Osteocyte (in vitro differentiated cells): Measurements from ENCODE around the gene RBM4. TPM values are rescaled to one million over a fixed set of nuclear protein-coding genes. Genes with fewer than 3 reads are reported as not detected.
A peak's percentile ranks its signal among the peaks of the same experiment; 100 is the strongest.

Experiments
- DNase-seq: peaks from one replicate; pipeline ENCODE4 v3.0.0; 2021; ENCODE audit warnings: mixed read lengths; ENCODE audit not compliant: unreplicated experiment; ENCODE audit errors: extremely low spot score
- H3K27ac Mint-ChIP-seq: one replicate; pipeline ENCODE4 v1.8.0; 2021; ENCODE audit warnings: mild to moderate bottlenecking, mixed read lengths; ENCODE audit not compliant: unreplicated experiment
- H3K27me3 Mint-ChIP-seq: one replicate; pipeline ENCODE4 v1.8.0; 2021; ENCODE audit warnings: mixed read lengths; ENCODE audit not compliant: unreplicated experiment
- H3K36me3 Mint-ChIP-seq: one replicate; pipeline ENCODE4 v1.8.0; 2021; ENCODE audit warnings: mixed read lengths; ENCODE audit not compliant: unreplicated experiment
- H3K4me1 Mint-ChIP-seq: one replicate; pipeline ENCODE4 v1.8.0; 2021; ENCODE audit warnings: mixed read lengths; ENCODE audit not compliant: unreplicated experiment
- H3K4me3 Mint-ChIP-seq: one replicate; pipeline ENCODE4 v1.8.0; 2021; ENCODE audit warnings: mild to moderate bottlenecking, moderate library complexity, mixed read lengths; ENCODE audit not compliant: unreplicated experiment
- H3K9me3 Mint-ChIP-seq: one replicate; pipeline ENCODE4 v1.8.0; 2021; ENCODE audit warnings: mixed read lengths; ENCODE audit not compliant: unreplicated experiment
- total RNA-seq: library from RNA; stranded (reverse); gene quantifications from 2 replicates; pipeline ENCODE4 v1.2.1, GENCODE V29; 2021
- TF ChIP-seq, protein P1 (sequence below): fragments of 200-600 bp; sonication (generic); IDR thresholded peaks from 2 replicates; pipeline ENCODE4 v1.5.0; 2021; ENCODE audit warnings: antibody characterized with exemption, mild to moderate bottlenecking, moderate library complexity

RBM4 gene
- total RNA-seq, 1 donor from 2014 or later = 158 TPM

DNA sequence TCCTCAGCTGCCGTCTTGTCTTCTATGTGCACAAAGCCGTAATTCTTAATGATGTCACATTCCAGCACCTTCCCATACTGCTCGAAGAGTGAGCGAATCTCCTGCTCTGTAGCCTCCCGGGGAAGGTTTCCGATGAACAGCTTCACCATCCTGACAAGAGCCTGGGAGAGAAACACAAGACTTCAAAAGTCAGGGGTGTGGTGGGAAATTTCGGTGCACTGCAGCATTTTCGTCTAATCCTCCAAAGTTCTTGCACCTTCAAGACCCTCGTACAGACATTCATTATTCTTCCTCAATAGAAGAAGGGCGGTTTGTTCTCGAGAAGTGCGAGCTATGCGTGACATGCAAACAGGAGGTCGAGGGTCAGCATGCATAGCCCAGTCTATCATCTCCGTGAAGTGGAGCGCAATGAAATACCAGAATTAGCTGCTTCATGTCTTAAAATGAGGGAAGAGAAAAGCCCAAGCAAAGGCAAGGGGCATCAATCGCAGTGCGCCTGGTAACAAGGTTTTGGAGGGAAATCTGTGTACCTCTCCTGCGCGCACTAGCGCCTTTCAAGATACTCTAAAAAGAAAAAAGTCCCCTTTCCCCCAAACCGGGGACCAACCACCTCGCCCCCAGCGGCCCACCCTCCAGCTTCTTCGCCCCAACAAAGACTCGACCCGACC is 38.6 kb downstream of the RBM4 start:
- TF ChIP-seq, protein P1, sequence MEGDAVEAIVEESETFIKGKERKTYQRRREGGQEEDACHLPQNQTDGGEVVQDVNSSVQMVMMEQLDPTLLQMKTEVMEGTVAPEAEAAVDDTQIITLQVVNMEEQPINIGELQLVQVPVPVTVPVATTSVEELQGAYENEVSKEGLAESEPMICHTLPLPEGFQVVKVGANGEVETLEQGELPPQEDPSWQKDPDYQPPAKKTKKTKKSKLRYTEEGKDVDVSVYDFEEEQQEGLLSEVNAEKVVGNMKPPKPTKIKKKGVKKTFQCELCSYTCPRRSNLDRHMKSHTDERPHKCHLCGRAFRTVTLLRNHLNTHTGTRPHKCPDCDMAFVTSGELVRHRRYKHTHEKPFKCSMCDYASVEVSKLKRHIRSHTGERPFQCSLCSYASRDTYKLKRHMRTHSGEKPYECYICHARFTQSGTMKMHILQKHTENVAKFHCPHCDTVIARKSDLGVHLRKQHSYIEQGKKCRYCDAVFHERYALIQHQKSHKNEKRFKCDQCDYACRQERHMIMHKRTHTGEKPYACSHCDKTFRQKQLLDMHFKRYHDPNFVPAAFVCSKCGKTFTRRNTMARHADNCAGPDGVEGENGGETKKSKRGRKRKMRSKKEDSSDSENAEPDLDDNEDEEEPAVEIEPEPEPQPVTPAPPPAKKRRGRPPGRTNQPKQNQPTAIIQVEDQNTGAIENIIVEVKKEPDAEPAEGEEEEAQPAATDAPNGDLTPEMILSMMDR = no peak
- H3K4me1 Mint-ChIP-seq = peaks cover 30% of the 10 kb centered on the region
- peak overlapping the region; percentile 99 for H3K27ac Mint-ChIP-seq
- DNase-seq = no peak
- H3K27me3 Mint-ChIP-seq = no peaks in the 10 kb centered on the region
- H3K36me3 Mint-ChIP-seq = peaks cover 5% of the 10 kb centered on the region
- peak overlapping the region; percentile 97 for H3K4me3 Mint-ChIP-seq
- H3K9me3 Mint-ChIP-seq = no peaks in the 10 kb centered on the region

DNA sequence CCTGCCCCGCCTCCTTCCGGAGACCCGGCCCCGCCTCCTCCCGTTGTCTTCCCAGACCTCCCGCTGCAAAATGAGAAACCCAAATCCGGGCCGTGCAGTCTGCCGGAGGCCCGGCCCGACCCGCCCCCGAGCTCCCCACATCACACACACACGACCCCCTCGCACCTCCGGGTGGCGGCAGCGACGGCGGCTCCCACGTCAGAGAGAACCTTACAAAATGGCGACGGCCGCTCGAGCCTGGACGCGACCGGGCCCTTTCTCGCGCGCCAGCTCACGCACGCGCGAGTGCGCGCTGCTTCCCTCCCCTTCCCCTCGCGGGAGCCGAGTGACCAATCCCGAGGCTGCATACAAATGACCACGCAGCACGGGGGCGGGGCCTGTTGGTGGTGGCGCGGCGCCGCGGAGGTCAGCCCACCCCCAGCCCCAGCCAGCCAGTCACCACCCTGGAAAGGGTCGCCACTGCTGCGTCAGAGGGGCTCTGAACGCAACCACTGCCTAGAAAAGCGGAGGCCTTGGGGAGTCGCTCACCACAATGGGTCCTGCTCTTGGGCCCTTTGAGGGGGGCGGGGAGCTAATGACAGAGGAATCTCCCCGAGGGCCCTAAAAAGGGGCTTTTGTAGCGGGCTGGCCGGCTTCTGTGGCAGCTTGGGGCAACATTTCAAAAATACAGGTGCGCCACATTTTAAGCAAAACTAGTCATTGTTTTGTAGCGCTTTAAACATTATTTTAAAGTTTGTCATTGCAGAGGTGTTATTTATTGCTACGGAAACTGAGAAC is 39.3 kb downstream of the RBM4 start, which contains the start of gene RBM4B:
Gene RBM4B (minus strand): TSS at position 289 of the 777 bp plus-strand sequence. CDS start 808 bp downstream, outside the sequence.
- TF ChIP-seq, protein P1 = no peak
- Mint-ChIP-seq H3K27ac (peak within 1 kb of the TSS; percentile 99), H3K4me3 (peak within 1 kb of the TSS; percentile 97), H3K27me3 (no peaks in the 10 kb centered on the region), H3K9me3 (no peaks in the 10 kb centered on the region), H3K4me1 (peaks cover 30% of the 10 kb centered on the region), H3K36me3 (peaks cover 5% of the 10 kb centered on the region)
- peak; percentile 99 for DNase-seq

DNA sequence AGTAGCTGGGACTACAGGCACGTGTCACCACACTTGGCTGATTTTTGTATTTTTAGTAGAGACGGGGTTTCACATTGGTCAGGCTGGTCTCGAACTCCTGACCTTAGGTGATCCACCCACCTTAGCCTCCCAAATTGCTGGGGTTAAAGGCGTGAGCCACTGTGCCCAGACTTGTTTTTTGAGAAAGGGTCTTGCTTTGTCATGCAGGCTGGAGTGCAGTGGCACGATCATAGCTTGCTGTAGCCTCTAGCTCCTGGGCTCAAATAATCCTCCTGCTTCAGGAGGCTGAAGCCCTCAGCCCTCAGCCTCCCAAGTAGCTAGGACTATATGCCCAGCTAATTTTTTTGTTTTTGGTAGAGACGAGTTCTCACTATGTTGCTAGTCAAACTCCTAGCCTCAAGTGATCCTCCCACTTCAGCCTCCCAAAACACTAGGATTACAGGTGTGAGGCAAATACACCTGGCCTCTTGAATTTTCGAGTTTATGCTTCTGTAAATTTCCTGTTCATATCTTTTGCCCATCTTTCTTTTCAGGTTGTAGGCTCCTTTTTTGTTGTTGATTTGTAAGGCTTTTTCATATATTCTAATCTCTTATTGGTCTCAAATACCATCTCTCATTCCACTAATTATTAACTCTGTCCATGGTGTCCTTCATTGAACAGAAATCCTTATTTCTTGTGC is 42.6 kb downstream of the RBM4 start:
- no peak overlapping the region for H3K4me3 Mint-ChIP-seq
- peaks cover 2% of the 10 kb centered on the region for H3K36me3 Mint-ChIP-seq
- H3K27ac Mint-ChIP-seq = no peak overlapping the region
- no peaks in the 10 kb centered on the region for H3K9me3 Mint-ChIP-seq
- TF ChIP-seq, protein P1 = no peak
- no peak for DNase-seq
- H3K27me3 Mint-ChIP-seq = no peaks in the 10 kb centered on the region
- H3K4me1 Mint-ChIP-seq = peaks cover 20% of the 10 kb centered on the region

DNA sequence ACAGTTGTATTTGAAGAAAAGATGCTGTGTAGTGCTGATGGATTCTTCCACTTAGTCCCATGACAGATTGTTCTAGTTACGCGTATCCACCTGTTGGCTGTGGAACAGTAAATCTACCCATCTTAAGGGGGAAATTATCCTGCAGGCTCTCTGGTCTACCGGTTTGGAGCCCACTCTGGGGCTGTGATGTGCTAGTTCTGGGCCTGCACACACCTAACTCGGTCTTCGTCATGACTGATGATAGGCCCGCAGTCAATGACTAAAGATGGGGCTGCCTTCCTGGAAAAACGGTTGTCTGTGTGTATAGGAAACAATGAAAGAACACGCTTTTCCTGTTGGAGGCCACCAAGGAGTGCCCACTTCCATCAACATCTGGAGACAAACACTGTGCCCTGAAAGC is 45.4 kb downstream of the RBM4 start:
- Mint-ChIP-seq H3K4me3 (no peak overlapping the region), H3K4me1 (peaks cover 3% of the 10 kb centered on the region), H3K9me3 (no peaks in the 10 kb centered on the region), H3K36me3 (no peaks in the 10 kb centered on the region), H3K27ac (no peak overlapping the region), H3K27me3 (no peaks in the 10 kb centered on the region)
- TF ChIP-seq, protein P1 = no peak
- DNase-seq = no peak

DNA sequence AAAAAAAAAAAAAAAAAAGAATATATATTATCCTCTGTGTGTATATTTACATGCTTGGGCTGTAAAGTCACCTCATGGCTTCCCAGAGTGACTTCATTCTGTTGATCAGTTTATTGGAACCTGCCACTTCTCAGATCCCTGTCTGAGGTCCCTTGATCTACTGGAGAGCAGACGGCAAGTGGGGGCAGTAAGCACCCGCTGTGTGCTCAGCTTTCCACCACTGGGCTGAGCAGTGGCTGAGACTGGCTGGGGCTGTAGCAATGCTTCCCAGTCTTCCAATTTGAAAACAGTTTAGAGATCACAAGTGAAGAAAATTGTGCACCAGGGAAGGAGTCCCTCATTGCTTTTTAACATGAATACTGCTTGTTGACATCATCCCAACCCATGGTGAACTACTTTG is 46.1 kb downstream of the RBM4 start:
- H3K36me3 Mint-ChIP-seq = no peaks in the 10 kb centered on the region
- H3K27me3 Mint-ChIP-seq = no peaks in the 10 kb centered on the region
- TF ChIP-seq, protein P1 = no peak
- no peak for DNase-seq
- H3K4me1 Mint-ChIP-seq = peaks cover 3% of the 10 kb centered on the region
- no peaks in the 10 kb centered on the region for H3K9me3 Mint-ChIP-seq
- no peak overlapping the region for H3K4me3 Mint-ChIP-seq
- no peak overlapping the region for H3K27ac Mint-ChIP-seq
